Hypothalamus (tissue), 51 donors: ENCODE results near the gene UBTD1.

Source experiments
- DNase-seq, 51 donors: peaks; one replicate each; lab custom pipeline; 2025; lab: John Stamatoyannopoulos, UW

Gene UBTD1

GRCh38 chr10:97578171-97578844 lies 79.6 kb downstream of the UBTD1 start:
- no peak for DNase-seq

- DNase-seq, result no peak
These were observed 82.0 kb downstream of the UBTD1 start for GRCh38 chr10:97580421-97581367.

GRCh38 chr10:97582169-97582568 lies 83.4 kb downstream of the UBTD1 start:
- DNase-seq, result no peak

- DNase-seq, result no peak
These were observed 84.8 kb downstream of the UBTD1 start for GRCh38 chr10:97583476-97583875.

GRCh38 chr10:97584060-97584797 lies 85.5 kb downstream of the UBTD1 start, which contains the start of gene HOGA1:
Gene HOGA1 (plus strand): TSS chr10:97584389. CDS start chr10:97584704, 315 bp downstream.
- DNase-seq, result peak in 48 of 51 donors; percentile 18 to 98 (median 86)

- no peak for DNase-seq
These were observed 86.2 kb downstream of the UBTD1 start for GRCh38 chr10:97584798-97585438.

- no peak for DNase-seq
These were observed 86.7 kb downstream of the UBTD1 start for GRCh38 chr10:97585439-97585811.

- DNase-seq, result no peak
These were observed 88.5 kb downstream of the UBTD1 start for GRCh38 chr10:97587183-97587582.

- peak in 5 of 51 donors; percentile 9 to 50 (median 15) for DNase-seq
These were observed 90.8 kb downstream of the UBTD1 start, which contains the start of gene C10orf62 for GRCh38 chr10:97589479-97589878. Gene C10orf62 (plus strand): TSS chr10:97589721. CDS start chr10:97589898, 177 bp downstream.

GRCh38 chr10:97590082-97590747 lies 91.5 kb downstream of the UBTD1 start:
- no peak for DNase-seq

- DNase-seq, result no peak
These were observed 92.2 kb downstream of the UBTD1 start for GRCh38 chr10:97590748-97591495.

- DNase-seq, result no peak
These were observed 94.7 kb downstream of the UBTD1 start for GRCh38 chr10:97593421-97593820.

- DNase-seq, result peak in 5 of 51 donors; percentile 11 to 41 (median 21)
These were observed 97.7 kb downstream of the UBTD1 start for GRCh38 chr10:97596101-97597082.

GRCh38 chr10:97597778-97598177 lies 99.1 kb downstream of the UBTD1 start:
- DNase-seq, result no peak

- no peak for DNase-seq
These were observed 99.9 kb downstream of the UBTD1 start for GRCh38 chr10:97598407-97599271.

- no peak for DNase-seq
These were observed 100.5 kb downstream of the UBTD1 start for GRCh38 chr10:97599272-97599619.

GRCh38 chr10:97600616-97601015 lies 101.9 kb downstream of the UBTD1 start:
- no peak for DNase-seq
